Astrocyte of the hippocampus (primary cell): ENCODE measurements around the gene CRPPA.
"Not testable (repeated sequence)": the region's sequence is repeated elsewhere in the genome, so short reads cannot be mapped to it uniquely, and the experiment has no call there.

Experiments
- DNase-seq: peaks from one replicate; pipeline ENCODE4 v3.0.0; 2011; ENCODE audit warnings: low read depth, low spot score

CRPPA gene

DNA sequence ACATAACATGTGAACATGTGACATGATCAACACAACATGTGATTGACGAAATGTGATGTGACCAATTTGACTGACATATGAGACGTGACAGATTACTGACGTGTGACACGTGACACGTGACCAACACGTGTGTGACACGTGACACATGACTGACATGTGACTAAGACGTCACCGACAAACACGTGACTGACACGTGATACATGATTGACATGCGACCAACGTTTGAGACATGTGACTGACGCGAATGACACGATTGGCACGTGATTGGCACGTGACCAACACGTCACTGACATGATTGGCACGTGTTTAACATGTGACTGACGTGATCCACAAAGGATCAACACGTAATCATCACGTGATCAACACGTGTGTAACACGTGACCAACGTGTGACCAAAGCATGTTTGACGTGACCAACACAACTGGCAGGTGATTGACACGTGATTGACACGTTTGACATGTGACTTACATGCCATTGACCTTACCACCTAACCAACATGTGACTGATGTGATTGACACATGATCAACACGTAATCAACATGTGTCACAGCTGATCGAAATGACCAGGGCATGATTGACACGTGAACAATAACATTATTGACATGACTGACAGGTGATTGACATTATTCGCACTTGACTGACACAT is 23.7 kb downstream of the CRPPA start:
- DNase-seq: no peak

DNA sequence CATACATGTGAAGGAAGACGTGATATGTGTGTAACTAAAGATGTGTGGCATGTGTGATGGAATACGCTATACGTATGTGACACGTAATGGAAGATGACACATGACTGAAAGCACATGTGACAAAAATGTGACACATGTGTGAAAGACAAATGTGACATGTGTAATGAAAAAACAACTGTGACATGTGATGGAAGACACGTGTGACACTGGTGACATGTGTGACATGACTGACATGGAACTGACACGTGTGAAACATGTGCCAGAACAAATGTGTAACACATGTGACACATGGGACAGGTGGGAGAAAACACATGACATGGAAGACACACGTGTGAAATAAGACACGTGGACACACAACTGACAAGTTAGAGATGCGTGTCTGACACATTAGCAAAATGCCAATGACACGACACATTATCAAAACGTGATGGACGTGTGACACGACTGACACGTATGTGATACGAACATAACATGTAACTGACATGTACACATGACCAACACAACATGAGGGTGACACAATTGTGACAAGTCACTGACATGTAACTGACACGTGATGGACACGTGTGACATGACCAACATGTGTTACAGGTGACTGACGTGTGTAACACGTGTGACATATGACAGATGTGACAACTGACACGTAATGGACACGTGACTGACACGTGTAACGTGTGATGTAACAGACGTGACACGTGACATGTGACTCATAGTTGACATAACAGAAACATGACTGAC is 24.4 kb downstream of the CRPPA start:
- no peak for DNase-seq

DNA sequence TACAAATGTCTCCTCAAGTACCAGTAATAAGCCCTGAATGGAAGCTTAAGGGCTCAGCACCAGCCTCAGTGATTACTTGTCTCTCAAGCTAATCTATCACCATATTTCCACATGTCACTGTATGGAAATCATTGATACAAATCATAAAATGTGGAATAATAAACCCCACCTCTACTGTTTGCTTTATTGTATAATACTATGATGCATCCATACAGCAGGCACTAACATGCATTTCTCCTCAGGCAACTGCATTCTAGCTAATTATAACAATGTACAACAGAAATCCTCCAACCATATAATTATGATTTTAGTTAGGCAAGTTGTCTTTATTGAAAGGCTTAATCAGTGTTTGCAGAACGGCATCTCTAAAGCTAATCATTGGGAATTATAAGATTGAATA is 26.2 kb downstream of the CRPPA start:
- DNase-seq: no peak

DNA sequence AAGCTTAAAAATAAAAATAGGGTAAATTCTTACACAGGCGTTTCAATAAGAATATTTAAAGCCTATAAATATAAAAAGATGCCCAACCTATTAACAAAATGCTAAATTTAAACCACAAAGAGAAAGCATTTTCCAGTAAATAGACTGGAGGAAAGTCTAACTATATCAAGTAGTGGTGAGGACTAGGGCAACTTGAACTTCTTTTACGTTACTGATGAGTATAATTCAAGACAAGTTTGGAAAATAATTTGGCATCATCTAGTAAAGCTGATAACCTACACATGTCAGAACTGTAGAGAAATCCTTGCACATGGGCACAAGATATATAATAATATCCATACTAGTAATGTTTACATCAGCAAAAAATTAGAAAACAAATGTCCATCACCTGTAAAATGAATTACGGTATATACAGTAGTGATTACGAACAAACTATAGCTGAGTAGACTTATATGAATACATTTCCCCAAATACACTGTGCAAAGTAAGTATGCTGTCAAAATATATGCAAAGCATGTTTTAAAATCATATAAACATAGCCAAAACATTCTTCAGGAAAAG is 27.4 kb downstream of the CRPPA start:
- no peak for DNase-seq

DNA sequence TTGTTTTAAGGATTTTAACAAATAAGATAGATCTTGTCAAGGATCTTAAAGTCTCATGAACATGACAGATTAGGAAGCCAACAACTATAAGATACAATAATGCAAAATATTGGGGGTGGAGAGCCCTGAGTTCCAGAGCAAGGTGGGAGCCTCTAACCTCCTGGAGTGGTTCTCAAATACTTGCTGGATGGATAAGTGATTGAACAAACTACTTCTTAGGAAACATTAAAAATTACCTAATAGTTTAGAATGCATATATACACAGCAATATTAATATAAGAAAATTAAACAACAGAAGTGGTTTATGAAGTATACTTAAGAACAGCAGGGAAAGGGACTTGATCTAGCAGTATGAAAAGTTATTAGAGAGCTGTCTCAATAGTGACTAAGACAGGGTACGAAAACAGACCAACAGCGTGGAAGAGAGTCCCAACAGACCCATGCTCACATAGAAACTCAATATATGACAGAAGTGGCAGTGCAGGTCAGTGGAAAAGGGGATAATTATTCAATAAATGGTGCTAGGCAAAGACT is 28.3 kb downstream of the CRPPA start:
- DNase-seq: no peak

DNA sequence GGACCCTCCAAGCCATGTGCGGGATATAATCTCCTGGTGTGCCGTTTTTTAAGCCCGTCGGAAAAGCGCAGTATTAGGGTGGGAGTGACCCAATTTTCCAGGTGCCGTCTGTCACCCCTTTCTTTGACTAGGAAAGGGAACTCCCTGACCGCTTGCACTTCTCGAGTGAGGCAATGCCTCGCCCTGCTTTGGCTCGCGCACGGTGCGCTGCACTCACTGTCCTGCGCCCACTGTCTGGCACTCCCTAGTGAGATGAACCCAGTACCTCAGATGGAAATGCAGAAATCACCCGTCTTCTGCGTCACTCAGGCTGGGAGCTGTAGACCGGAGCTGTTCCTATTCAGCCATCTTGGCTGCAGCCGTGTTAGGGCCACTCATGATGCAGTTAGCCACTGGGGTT is 37.6 kb downstream of the CRPPA start:
- DNase-seq: not testable (repeated sequence)

DNA sequence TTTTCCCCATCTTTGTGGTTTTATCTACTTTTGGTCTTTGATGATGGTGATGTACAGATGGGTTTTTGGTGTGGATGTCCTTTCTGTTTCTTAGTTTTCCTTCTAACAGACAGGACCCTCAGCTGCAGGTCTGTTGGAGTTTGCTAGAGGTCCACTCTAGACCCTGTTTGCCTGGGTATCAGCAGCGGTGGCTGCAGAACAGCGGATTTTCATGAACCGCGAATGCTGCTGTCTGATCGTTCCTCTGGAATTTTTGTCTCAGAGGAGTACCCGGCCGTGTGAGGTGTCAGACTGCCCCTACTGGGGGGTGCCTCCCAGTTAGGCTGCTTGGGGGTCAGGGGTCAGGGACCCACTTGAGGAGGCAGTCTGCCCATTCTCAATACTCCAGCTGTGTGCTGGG is 38.2 kb downstream of the CRPPA start:
- not testable (repeated sequence) for DNase-seq
